Measurements from ENCODE around the gene CTXN2. TPM values are rescaled to one million over a fixed set of nuclear protein-coding genes. Genes with fewer than 3 reads are reported as not detected.

Gene CTXN2
- total and polyA plus RNA-seq, 2 of the 13 experiments (the other 11 are each of a cell fraction or from before 2014, with no cell fraction given) = not detected

GRCh38 chr15:48175126-48175525 is 16.3 kb upstream of the CTXN2 start:
- FAIRE-seq (no peak), DNase-seq (ENCODE audit: low spot score) (no peak), ATAC-seq (no peak)
- no peaks in the 10 kb centered on the region for H3K36me3 ChIP-seq (replicated peaks in 1 of 2; ENCODE audit: control insufficient read depth in 1 of 2, insufficient read depth in 2 of 2, low read length in 2 of 2)
- TF ChIP-seq GZF1 (CRISPR knock-in tag; IDR thresholded peaks at IDR 0.05) (no peak), EZH2 (conservative IDR thresholded peaks at IDR 0.05; ENCODE audit: low read depth, low read length) (no peak), ZNF713 (CRISPR knock-in tag; IDR thresholded peaks at IDR 0.05) (no peak), ZNF549 (CRISPR knock-in tag; IDR thresholded peaks at IDR 0.05) (no peak), CBFB (CRISPR knock-in tag; IDR thresholded peaks at IDR 0.05) (no peak), MYC (CRISPR knock-in tag; IDR thresholded peaks at IDR 0.05; ENCODE audit: borderline replicate concordance) (no peak), ZNF652 (CRISPR knock-in tag; IDR thresholded peaks at IDR 0.05; ENCODE audit: borderline replicate concordance, low read depth) (no peak), ZNF17 (CRISPR knock-in tag; IDR thresholded peaks at IDR 0.05) (no peak), ZBTB44 (CRISPR knock-in tag; IDR thresholded peaks at IDR 0.05) (no peak), PRDM10 (CRISPR knock-in tag; IDR thresholded peaks at IDR 0.05; ENCODE audit: low read depth) (no peak), POLR2AphosphoS2 (IDR thresholded peaks at IDR 0.05; ENCODE audit: low read depth, low read length) (no peak)
- BruUV-seq (replicated peaks) = no TSS peak
- in situ Hi-C loops (cut with HindIII; ENCODE audit: extremely low pct_ligation_motif_present, low pct_unique_long_range_greater_than_20kb) = no loop called here
- no peak overlapping the region for H3K27ac ChIP-seq (ENCODE audit: extremely low read length, insufficient read depth, low read length)
- H3K4me2 ChIP-seq (ENCODE audit: low read depth, low read length) = no peak overlapping the region
- ChIA-PET CTCF (ENCODE audit: low intra/inter-chr PET ratio, low total read pairs) (no interaction called here), POLR2A (no interaction called here)
- peaks cover 7% of the 10 kb centered on the region; the same call in 1 of the 2 replicates for H3K9me3 ChIP-seq (ENCODE audit: low read length)
- peaks cover 4% of the 10 kb centered on the region for H3K79me2 ChIP-seq (ENCODE audit: insufficient read depth, low read length)
- H3K9ac ChIP-seq (ENCODE audit: insufficient read depth, low read depth, low read length) = no peak overlapping the region
- intact Hi-C loops (cut with micrococcal nuclease; ENCODE audit: unreplicated experiment) = no loop called here
- 0 out of 5 replicates have a peak, but pooled peaks cover 0 to 4% of the 10 kb centered on the region in 2 experiments for H3K27me3 ChIP-seq (ENCODE audit: control insufficient read depth in 1 of 2, insufficient read depth in 2 of 2, low read length in 2 of 2)
- no peak overlapping the region for H2AFZ ChIP-seq (ENCODE audit: low read length)
- H4K20me1 ChIP-seq (ENCODE audit: insufficient read depth, low read length) = no peaks in the 10 kb centered on the region
- WGBS (ENCODE audit: low lambda C conversion rate) = 59% methylated on average over 3 of the region's 3 CpGs
- H3K4me3 ChIP-seq (replicated peaks in 1 of 3; ENCODE audit: insufficient read depth in 1 of 3, low read depth in 2 of 3, low read length in 3 of 3) = no peak overlapping the region
- H3K4me1 ChIP-seq (ENCODE audit: insufficient read depth, low read length) = peaks cover 18% of the 10 kb centered on the region

All from HepG2 (cell line).